ENCODE measurements around the gene GHRHR.

- TF ChIP-seq, protein P1, sequence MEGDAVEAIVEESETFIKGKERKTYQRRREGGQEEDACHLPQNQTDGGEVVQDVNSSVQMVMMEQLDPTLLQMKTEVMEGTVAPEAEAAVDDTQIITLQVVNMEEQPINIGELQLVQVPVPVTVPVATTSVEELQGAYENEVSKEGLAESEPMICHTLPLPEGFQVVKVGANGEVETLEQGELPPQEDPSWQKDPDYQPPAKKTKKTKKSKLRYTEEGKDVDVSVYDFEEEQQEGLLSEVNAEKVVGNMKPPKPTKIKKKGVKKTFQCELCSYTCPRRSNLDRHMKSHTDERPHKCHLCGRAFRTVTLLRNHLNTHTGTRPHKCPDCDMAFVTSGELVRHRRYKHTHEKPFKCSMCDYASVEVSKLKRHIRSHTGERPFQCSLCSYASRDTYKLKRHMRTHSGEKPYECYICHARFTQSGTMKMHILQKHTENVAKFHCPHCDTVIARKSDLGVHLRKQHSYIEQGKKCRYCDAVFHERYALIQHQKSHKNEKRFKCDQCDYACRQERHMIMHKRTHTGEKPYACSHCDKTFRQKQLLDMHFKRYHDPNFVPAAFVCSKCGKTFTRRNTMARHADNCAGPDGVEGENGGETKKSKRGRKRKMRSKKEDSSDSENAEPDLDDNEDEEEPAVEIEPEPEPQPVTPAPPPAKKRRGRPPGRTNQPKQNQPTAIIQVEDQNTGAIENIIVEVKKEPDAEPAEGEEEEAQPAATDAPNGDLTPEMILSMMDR (IDR thresholded peaks at IDR 0.05; ENCODE audit: insufficient read depth, low read length), result no peak
- no peak for TF ChIP-seq GABPA (IDR thresholded peaks at IDR 0.05; ENCODE audit: low read depth)
- no peak for TF ChIP-seq POLR2AphosphoS5 (IDR thresholded peaks at IDR 0.05; ENCODE audit: low read depth)
- TF ChIP-seq REST (IDR thresholded peaks at IDR 0.05; ENCODE audit: insufficient replicate concordance, low read depth), result no peak
Observed at GRCh38 chr7:30923009-30923773, 40.6 kb upstream of the GHRHR start.
